Lower lobe of right lung (tissue), 2 donors: ENCODE data around the gene TMEM119. TPM values are rescaled to one million over a fixed set of nuclear protein-coding genes. Genes with fewer than 3 reads are reported as not detected.

Source experiments
- ATAC-seq, 2 donors: fragments of 200-7000 bp; cut with Tn5 transposase; one replicate each; pipeline ENCODE4 v1.9.1; 2020 to 2022; ENCODE audit warnings: mild to moderate bottlenecking in 2 of 2, moderate library complexity in 2 of 2
- DNase-seq: peaks from one replicate; pipeline ENCODE4 v3.0.0-alpha.2; 2020
- H3K27ac ChIP-seq: fragments of 200-600 bp; one replicate; pipeline ENCODE4 v1.8.0; 2022
- H3K27me3 ChIP-seq: fragments of 200-600 bp; one replicate; pipeline ENCODE4 v1.8.0; 2022; ENCODE audit warnings: low read depth
- H3K36me3 ChIP-seq: fragments of 200-600 bp; one replicate; pipeline ENCODE4 v1.8.0; 2022; ENCODE audit warnings: mild to moderate bottlenecking
- H3K4me1 ChIP-seq: fragments of 200-600 bp; one replicate; pipeline ENCODE4 v1.8.0; 2022
- H3K4me3 ChIP-seq: fragments of 200-600 bp; one replicate; pipeline ENCODE4 v1.8.0; 2022; ENCODE audit warnings: mild to moderate bottlenecking
- H3K9me3 ChIP-seq: fragments of 200-600 bp; one replicate; pipeline ENCODE4 v1.8.0; 2022
- CTCF ChIP-seq: fragments of 200-600 bp; IDR thresholded peaks from one replicate; pipeline ENCODE4 v1.8.0; 2022; ENCODE audit warnings: antibody characterized with exemption, mild to moderate bottlenecking
- intact Hi-C: fragments of 100-400 bp; cut with DNase I; formaldehyde crosslinking; loops from one replicate; pipeline ENCODE4 v1.11.0; 2022
- total RNA-seq: library from RNA; stranded (reverse); fragmentation: NEBNext Ultra II Directional; extraction: Animal tissue kit (Norgen Biotek cat#: 25700); gene quantifications from one replicate; pipeline ENCODE4 v1.2.1, GENCODE V29; 2021
- donor health status: DM: no; HTN: yes; CAD: no; lungs with severe emphysema.

Gene TMEM119
- total RNA-seq, 1 donor from 2014 or later = 13.4 TPM

GRCh38 chr12:108640802-108641445 lies 43.0 kb upstream of the TMEM119 start:
- Histone ChIP-seq H3K36me3 (peaks cover 5% of the 10 kb centered on the region), H3K4me1 (peaks cover 78% of the 10 kb centered on the region), H3K9me3 (no peaks in the 10 kb centered on the region), H3K27ac (no peak overlapping the region), H3K4me3 (no peak overlapping the region), H3K27me3 (no peaks in the 10 kb centered on the region)
- DNase-seq (peak; percentile 52), ATAC-seq (no peak)
- no peak for TF ChIP-seq CTCF
- intact Hi-C loops = no loop called here

GRCh38 chr12:108638997-108639822 lies 41.3 kb upstream of the TMEM119 start:
- intact Hi-C loops = no loop called here
- no peaks in the 10 kb centered on the region for H3K9me3 ChIP-seq
- ATAC-seq (no peak), DNase-seq (no peak)
- no peak overlapping the region for H3K4me3 ChIP-seq
- no peaks in the 10 kb centered on the region for H3K36me3 ChIP-seq
- H3K27ac ChIP-seq = peak overlapping the region; percentile 64
- H3K27me3 ChIP-seq = no peaks in the 10 kb centered on the region
- TF ChIP-seq CTCF = no peak
- peaks cover 78% of the 10 kb centered on the region for H3K4me1 ChIP-seq

- Histone ChIP-seq H3K27me3 (no peaks in the 10 kb centered on the region), H3K27ac (peak overlapping the region; percentile 64), H3K4me1 (peaks cover 78% of the 10 kb centered on the region), H3K36me3 (no peaks in the 10 kb centered on the region), H3K9me3 (no peaks in the 10 kb centered on the region), H3K4me3 (no peak overlapping the region)
- intact Hi-C loops = no loop called here
- peak; percentile 49 for DNase-seq
- no peak for ATAC-seq
- TF ChIP-seq CTCF = no peak
These were observed 40.4 kb upstream of the TMEM119 start for GRCh38 chr12:108638141-108638827.

GRCh38 chr12:108637222-108637971 lies 39.5 kb upstream of the TMEM119 start:
- TF ChIP-seq CTCF = no peak
- DNase-seq (no peak), ATAC-seq (no peak)
- Histone ChIP-seq H3K4me1 (peaks cover 78% of the 10 kb centered on the region), H3K36me3 (no peaks in the 10 kb centered on the region), H3K27me3 (no peaks in the 10 kb centered on the region), H3K27ac (peak overlapping the region; percentile 64), H3K9me3 (no peaks in the 10 kb centered on the region), H3K4me3 (no peak overlapping the region)
- intact Hi-C loops = no loop called here
